CD4-positive, alpha-beta T cell treated with Interferon alpha-2 for 1 hour (primary cell): ENCODE measurements around the gene OVCH1.
A peak's percentile ranks its signal among the peaks of the same experiment; 100 is the strongest.
"Not testable (repeated sequence)": the region's sequence is repeated elsewhere in the genome, so short reads cannot be mapped to it uniquely, and the experiment has no call there.

Source experiments
- DNase-seq, 2 donors: peaks; one replicate each; pipeline ENCODE4 v3.0.0-alpha.2; 2020 to 2022

OVCH1 gene

GRCh38 chr12:29405561-29405960 lies 91.9 kb downstream of the OVCH1 start:
- no peak for DNase-seq

DNA sequence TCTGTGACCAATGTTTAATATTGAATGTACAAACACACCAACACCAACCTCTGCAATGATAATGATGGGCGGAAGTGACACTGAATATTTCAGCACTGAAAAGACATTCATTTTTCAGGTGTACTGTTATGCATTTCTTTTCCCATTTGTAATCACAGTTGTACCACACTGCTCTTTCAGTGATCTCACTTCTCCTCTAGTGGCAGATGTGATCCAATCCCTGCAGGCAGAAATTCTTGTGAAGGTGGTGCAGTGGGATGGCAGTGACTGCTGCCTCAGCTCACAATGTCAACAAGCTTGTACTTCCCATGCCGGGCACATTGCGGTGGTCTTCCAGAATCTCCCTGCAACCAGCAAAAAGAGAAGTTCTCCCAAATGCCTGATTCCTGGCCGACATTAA lies 93.5 kb downstream of the OVCH1 start:
- DNase-seq: no peak

DNA sequence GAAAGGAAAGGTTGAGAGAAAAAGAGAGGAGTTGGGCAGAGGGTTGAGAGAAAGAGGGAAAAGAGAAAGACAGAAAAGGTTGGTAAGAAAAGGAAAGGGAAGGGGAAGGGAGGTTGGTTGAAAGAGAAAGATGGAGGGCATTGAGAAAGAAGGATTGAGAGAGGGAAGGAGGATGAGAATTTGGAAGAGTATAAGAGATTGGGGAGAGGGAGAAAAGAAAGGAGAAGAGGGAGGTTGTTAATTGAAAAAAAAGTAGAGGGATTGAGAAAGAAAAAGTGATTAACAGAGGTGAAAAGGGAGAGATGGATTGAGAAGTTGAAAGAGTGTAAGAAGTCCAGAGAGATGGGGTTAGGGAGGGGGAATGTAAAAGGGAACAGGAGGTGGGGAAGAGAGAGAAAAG lies 95.0 kb downstream of the OVCH1 start:
- no peak for DNase-seq

GRCh38 chr12:29398495-29398894 lies 99.0 kb downstream of the OVCH1 start:
- no peak for DNase-seq

DNA sequence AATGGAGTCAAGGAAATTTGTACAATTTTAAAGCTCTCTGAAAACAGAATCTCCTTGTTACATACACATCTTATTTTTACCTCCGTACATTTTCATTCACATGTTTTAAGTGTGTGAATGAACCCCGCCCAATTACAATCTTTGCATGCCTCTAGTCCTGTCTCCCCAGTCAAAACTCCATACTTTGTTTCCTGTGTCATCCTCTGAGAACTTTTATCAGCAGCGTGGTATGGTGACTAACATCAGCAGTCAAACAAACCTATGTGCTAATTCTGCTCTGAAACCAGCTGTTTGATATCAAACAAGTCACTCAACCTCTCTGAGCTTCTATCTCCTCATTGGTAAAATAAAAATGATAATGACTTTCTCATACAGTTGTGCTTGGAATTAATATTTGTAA lies 100.7 kb downstream of the OVCH1 start:
- DNase-seq: no peak

- DNase-seq: no peak
These were observed 102.1 kb downstream of the OVCH1 start for GRCh38 chr12:29395356-29395755.

GRCh38 chr12:29390419-29390818 lies 107.1 kb downstream of the OVCH1 start:
- DNase-seq: peak; percentile 23 to 62

DNA sequence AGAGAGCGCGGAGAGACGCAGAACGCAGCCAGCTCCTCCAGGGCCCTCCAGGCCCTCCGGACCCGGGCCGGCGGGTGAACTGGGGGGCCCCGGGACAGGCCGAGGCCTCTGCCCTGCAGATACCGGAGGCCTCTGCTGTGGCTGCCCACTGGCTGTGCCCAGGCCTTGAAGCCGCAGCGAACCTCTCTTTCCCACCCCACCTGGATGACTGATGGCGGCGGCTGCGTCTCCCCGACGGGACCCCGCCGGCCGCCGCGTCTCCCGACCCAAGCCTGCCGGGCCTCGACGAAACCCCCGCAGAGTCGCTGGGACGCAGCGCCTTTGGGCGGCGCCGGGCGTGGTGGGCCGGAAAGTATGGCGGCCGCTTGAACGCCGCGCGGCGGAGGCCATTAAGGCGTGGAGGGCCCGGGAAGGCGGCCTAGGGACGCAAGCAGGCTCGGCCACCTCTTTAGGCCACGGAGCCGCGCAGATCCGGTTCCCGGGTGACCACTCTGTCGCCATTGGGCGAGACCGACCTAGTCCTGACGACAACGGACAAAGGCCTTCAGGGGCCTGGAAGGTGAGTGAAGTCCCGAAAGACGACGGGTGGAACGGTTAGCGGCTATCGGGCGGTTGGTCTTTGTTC lies 108.1 kb downstream of the OVCH1 start:
- peak in 1 of 2 donors; percentile 28 for DNase-seq

GRCh38 chr12:29386084-29386680 lies 111.3 kb downstream of the OVCH1 start:
- DNase-seq: not testable (repeated sequence)

DNA sequence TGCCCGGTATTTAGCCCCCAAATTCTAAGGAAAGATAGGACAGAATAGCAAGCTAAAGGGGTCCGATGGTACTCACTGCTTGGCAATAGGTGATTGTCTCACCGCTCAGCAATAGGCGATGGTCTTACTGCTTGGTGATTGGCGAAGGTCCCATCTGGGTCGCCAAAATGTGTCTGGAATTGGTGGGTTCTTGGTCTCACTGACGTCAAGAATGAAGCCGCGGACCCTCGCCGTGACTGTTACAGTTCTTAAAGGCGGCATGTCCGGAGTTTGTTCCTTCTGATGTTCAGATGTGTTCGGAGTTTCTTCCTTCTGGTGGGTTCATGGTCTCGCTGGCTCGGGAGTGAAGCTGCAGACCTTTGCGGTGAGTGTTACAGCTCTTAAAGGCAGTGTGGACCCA lies 112.3 kb downstream of the OVCH1 start:
- DNase-seq: not testable (repeated sequence)

DNA sequence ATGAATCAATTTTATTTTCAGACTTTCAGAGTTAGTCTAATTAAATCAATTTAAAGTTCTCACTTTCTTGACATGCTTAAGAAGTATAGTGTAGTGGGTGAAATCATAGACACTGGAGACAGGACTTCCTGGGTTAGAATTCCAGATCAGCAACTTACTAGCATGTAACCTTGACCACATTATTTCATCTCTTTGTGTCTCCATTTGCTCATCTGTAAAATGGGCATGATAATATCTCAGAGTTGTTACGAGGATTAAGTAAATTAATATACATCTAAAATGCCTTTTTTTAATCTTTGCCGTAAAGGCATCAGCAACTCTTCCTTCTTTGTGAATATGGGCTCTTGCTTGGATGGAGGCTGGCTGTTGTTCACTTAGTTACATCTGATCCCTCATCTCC lies 115.2 kb downstream of the OVCH1 start:
- no peak for DNase-seq

GRCh38 chr12:29380536-29381523 lies 116.7 kb downstream of the OVCH1 start, which contains the start of gene ERGIC2:
Gene ERGIC2, minus strand, starts transcription at chr12:29381172. Its CDS starts 9,539 bp downstream, at chr12:29371633.
- peak; percentile 96 to 98 for DNase-seq
